IPS-18a (cell line): ENCODE results near the gene LAX1.
"Not testable (repeated sequence)": the region's sequence is repeated elsewhere in the genome, so short reads cannot be mapped to it uniquely, and the experiment has no call there.

Experiments used
- H3K27ac ChIP-seq: one replicate; pipeline ENCODE4 v1.5.1; 2013; ENCODE audit warnings: low read length
- H3K27me3 ChIP-seq: one replicate; pipeline ENCODE4 v1.6.1; 2013; ENCODE audit warnings: mild to moderate bottlenecking, low read length; ENCODE audit not compliant: control insufficient read depth, insufficient read depth
- H3K36me3 ChIP-seq: one replicate; pipeline ENCODE4 v1.6.1; 2013; ENCODE audit warnings: low read depth, low read length; ENCODE audit not compliant: control insufficient read depth
- H3K4me1 ChIP-seq: one replicate; pipeline ENCODE4 v1.6.1; 2013; ENCODE audit warnings: low read depth, low read length; ENCODE audit not compliant: control insufficient read depth
- H3K4me3 ChIP-seq: one replicate; pipeline ENCODE4 v1.5.1; 2013; ENCODE audit warnings: low read length
- H3K9ac ChIP-seq: one replicate; pipeline ENCODE4 v1.6.1; 2013; ENCODE audit warnings: mild to moderate bottlenecking, low read length, moderate library complexity
- H3K9me3 ChIP-seq: one replicate; pipeline ENCODE4 v1.6.1; 2013; ENCODE audit warnings: low read depth, low read length; ENCODE audit not compliant: control insufficient read depth

Gene LAX1

GRCh38 chr1:203751618-203752361, 13.2 kb upstream of the LAX1 start:
- not testable (repeated sequence) for H3K4me1 ChIP-seq, H3K9me3 ChIP-seq, H3K27ac ChIP-seq, H3K27me3 ChIP-seq, H3K4me3 ChIP-seq, H3K36me3 ChIP-seq, H3K9ac ChIP-seq

GRCh38 chr1:203754455-203754864, 10.5 kb upstream of the LAX1 start:
- no peaks in the 10 kb centered on the region for H3K27me3 ChIP-seq
- no peaks in the 10 kb centered on the region for H3K36me3 ChIP-seq
- no peaks in the 10 kb centered on the region for H3K9me3 ChIP-seq
- H3K4me3 ChIP-seq, result no peak overlapping the region
- no peak overlapping the region for H3K9ac ChIP-seq
- H3K4me1 ChIP-seq, result no peaks in the 10 kb centered on the region
- no peak overlapping the region for H3K27ac ChIP-seq

- Histone ChIP-seq H3K9me3 (no peaks in the 10 kb centered on the region), H3K27me3 (no peaks in the 10 kb centered on the region), H3K4me3 (no peak overlapping the region), H3K4me1 (no peaks in the 10 kb centered on the region), H3K27ac (no peak overlapping the region), H3K9ac (no peak overlapping the region), H3K36me3 (no peaks in the 10 kb centered on the region)
These were observed 8.9 kb upstream of the LAX1 start for GRCh38 chr1:203756036-203756435.

- not testable (repeated sequence) for H3K9ac ChIP-seq, H3K27me3 ChIP-seq, H3K36me3 ChIP-seq, H3K9me3 ChIP-seq, H3K27ac ChIP-seq, H3K4me1 ChIP-seq, H3K4me3 ChIP-seq
These were observed 6.2 kb upstream of the LAX1 start for GRCh38 chr1:203758749-203759148.

- Histone ChIP-seq H3K4me3 (no peak overlapping the region), H3K9me3 (no peaks in the 10 kb centered on the region), H3K36me3 (no peaks in the 10 kb centered on the region), H3K27ac (no peak overlapping the region), H3K9ac (no peak overlapping the region), H3K27me3 (no peaks in the 10 kb centered on the region), H3K4me1 (no peaks in the 10 kb centered on the region)
These were observed 4.5 kb upstream of the LAX1 start for GRCh38 chr1:203760506-203760905.

- not testable (repeated sequence) for H3K4me3 ChIP-seq, H3K4me1 ChIP-seq, H3K27ac ChIP-seq, H3K36me3 ChIP-seq, H3K9me3 ChIP-seq, H3K9ac ChIP-seq, H3K27me3 ChIP-seq
These were observed 3.0 kb upstream of the LAX1 start for GRCh38 chr1:203761958-203762357.

- Histone ChIP-seq H3K4me3 (no peak overlapping the region), H3K9me3 (no peaks in the 10 kb centered on the region), H3K9ac (no peak overlapping the region), H3K27ac (no peak overlapping the region), H3K36me3 (no peaks in the 10 kb centered on the region), H3K27me3 (no peaks in the 10 kb centered on the region), H3K4me1 (no peaks in the 10 kb centered on the region)
These were observed 1.5 kb upstream of the LAX1 start for GRCh38 chr1:203763505-203763904.

- Histone ChIP-seq H3K36me3 (no peaks in the 10 kb centered on the region), H3K9ac (no peak overlapping the region), H3K4me1 (no peaks in the 10 kb centered on the region), H3K27ac (no peak overlapping the region), H3K4me3 (no peak overlapping the region), H3K9me3 (no peaks in the 10 kb centered on the region), H3K27me3 (no peaks in the 10 kb centered on the region)
These were observed 616 bp upstream of the LAX1 start for GRCh38 chr1:203764105-203765028.

GRCh38 chr1:203768256-203768655, 3.3 kb downstream of the LAX1 start:
- Histone ChIP-seq H3K4me3 (no peak overlapping the region), H3K27ac (no peak overlapping the region), H3K36me3 (no peaks in the 10 kb centered on the region), H3K27me3 (no peaks in the 10 kb centered on the region), H3K9ac (no peak overlapping the region), H3K9me3 (no peaks in the 10 kb centered on the region), H3K4me1 (no peaks in the 10 kb centered on the region)

GRCh38 chr1:203769505-203770343, 4.7 kb downstream of the LAX1 start:
- H3K4me3 ChIP-seq, result no peak overlapping the region
- no peaks in the 10 kb centered on the region for H3K36me3 ChIP-seq
- H3K9ac ChIP-seq, result no peak overlapping the region
- H3K9me3 ChIP-seq, result no peaks in the 10 kb centered on the region
- H3K4me1 ChIP-seq, result no peaks in the 10 kb centered on the region
- no peaks in the 10 kb centered on the region for H3K27me3 ChIP-seq
- no peak overlapping the region for H3K27ac ChIP-seq

GRCh38 chr1:203771901-203772301, 6.9 kb downstream of the LAX1 start:
- H3K9me3 ChIP-seq, result no peaks in the 10 kb centered on the region
- no peak overlapping the region for H3K4me3 ChIP-seq
- H3K36me3 ChIP-seq, result no peaks in the 10 kb centered on the region
- no peak overlapping the region for H3K9ac ChIP-seq
- no peak overlapping the region for H3K27ac ChIP-seq
- no peaks in the 10 kb centered on the region for H3K4me1 ChIP-seq
- H3K27me3 ChIP-seq, result no peaks in the 10 kb centered on the region
